IMR-90 (cell line): Measurements from ENCODE around the gene CANT1. TPM values are rescaled to one million over a fixed set of nuclear protein-coding genes. Genes with fewer than 3 reads are reported as not detected.

ENCODE experiments used
- ATAC-seq: fragments of 200-7000 bp; cut with Tn5 transposase; 2 replicates; pipeline ENCODE4 v1.9.1; 2020; ENCODE audit warnings: low read depth, mild to moderate bottlenecking, moderate library complexity
- BruUV-seq: library from RNA; stranded (reverse); fragments of 400-500 nt; replicated peaks from 2 replicates; lab custom pipeline; 2021; lab: Mats Ljungman, UMichigan
- CTCF ChIA-PET: fragments of 300-600 bp; formaldehyde crosslinking; extraction: SDS; loops from one replicate; lab custom pipeline; 2021; ENCODE audit warnings: antibody characterized with exemption; lab: Yijun Ruan, JAX
- POLR2A ChIA-PET: fragments of 300-600 bp; sonication (Branson Sonifier 250); formaldehyde crosslinking; loops from one replicate; lab custom pipeline; 2022; ENCODE audit warnings: antibody characterized with exemption; ENCODE audit not compliant: unreplicated experiment; lab: Charles Lee
- DNase-seq: peaks from one replicate; pipeline ENCODE4 v3.0.0; 2013
- H2AFZ ChIP-seq: replicated peaks from 2 replicates; pipeline ENCODE3; 2013; ENCODE audit warnings: low read length, mild to moderate bottlenecking; ENCODE audit not compliant: poor library complexity
- H2AK5ac ChIP-seq: 2 replicates; pipeline ENCODE4 v1.6.1; 2013; ENCODE audit warnings: low read depth, low read length, inconsistent platforms
- H2AK9ac ChIP-seq: replicated peaks from 2 replicates; pipeline ENCODE3; 2013; ENCODE audit warnings: mild to moderate bottlenecking, low read depth, low read length, moderate library complexity; ENCODE audit not compliant: poor library complexity
- H2BK120ac ChIP-seq: 2 replicates; pipeline ENCODE4 v1.6.1; 2013; ENCODE audit warnings: low read depth, low read length, inconsistent platforms
- H2BK15ac ChIP-seq: 3 replicates; pipeline ENCODE4 v1.6.1; 2013; ENCODE audit warnings: low read depth, low read length, inconsistent platforms
- H2BK20ac ChIP-seq: 2 replicates; pipeline ENCODE4 v1.6.1; 2013; ENCODE audit warnings: low read depth, mild to moderate bottlenecking, inconsistent platforms, low read length, moderate library complexity
- H2BK5ac ChIP-seq: 2 replicates; pipeline ENCODE4 v1.6.1; 2013; ENCODE audit warnings: mild to moderate bottlenecking, low read depth, low read length, inconsistent platforms; ENCODE audit not compliant: poor library complexity, severe bottlenecking
- H3K14ac ChIP-seq: replicated peaks from 2 replicates; pipeline ENCODE4 v1.6.1; 2013; ENCODE audit warnings: low read depth, low read length, inconsistent platforms
- H3K18ac ChIP-seq: 2 replicates; pipeline ENCODE4 v1.6.1; 2013; ENCODE audit warnings: low read depth, low read length, control low read depth
- H3K23ac ChIP-seq: 2 replicates; pipeline ENCODE4 v1.6.1; 2013; ENCODE audit warnings: low read depth, low read length, inconsistent platforms
- H3K27ac ChIP-seq: 2 replicates; pipeline ENCODE4 v1.5.1; 2013; ENCODE audit warnings: mild to moderate bottlenecking, control low read depth, low read length; ENCODE audit not compliant: insufficient read depth
- H3K27me3 ChIP-seq: 2 replicates; pipeline ENCODE4 v1.6.1; 2013; ENCODE audit warnings: low read length; ENCODE audit not compliant: control insufficient read depth, insufficient read depth
- H3K36me3 ChIP-seq: 2 replicates; pipeline ENCODE4 v1.6.1; 2013; ENCODE audit warnings: low read length, mixed read lengths; ENCODE audit not compliant: control insufficient read depth, insufficient read depth
- H3K4ac ChIP-seq: 2 replicates; pipeline ENCODE4 v1.6.1; 2013; ENCODE audit warnings: low read depth, low read length, inconsistent platforms
- H3K4me1 ChIP-seq: 2 replicates; pipeline ENCODE4 v1.6.1; 2013; ENCODE audit warnings: low read length, mixed read lengths; ENCODE audit not compliant: control insufficient read depth, insufficient read depth
- H3K4me2 ChIP-seq: 2 replicates; pipeline ENCODE4 v1.6.1; 2013; ENCODE audit warnings: low read depth, mild to moderate bottlenecking, control low read depth, low read length, moderate library complexity
- H3K4me3 ChIP-seq: 2 replicates; pipeline ENCODE4 v1.5.1; 2013; ENCODE audit warnings: low read depth, mild to moderate bottlenecking, control low read depth, low read length, moderate library complexity; ENCODE audit not compliant: insufficient read depth
- H3K56ac ChIP-seq: 2 replicates; pipeline ENCODE4 v1.6.1; 2013; ENCODE audit warnings: low read length, inconsistent platforms; ENCODE audit not compliant: insufficient read depth; ENCODE audit errors: extremely low read depth
- H3K79me1 ChIP-seq, 2 experiments: 2 replicates each; pipeline ENCODE4 v1.6.1; 2013; ENCODE audit warnings: low read length in 2 of 2, inconsistent platforms in 1 of 2, low read depth in 1 of 2
- H3K9ac ChIP-seq: 2 replicates; pipeline ENCODE4 v1.6.1; 2013; ENCODE audit warnings: low read depth, low read length, control low read depth
- H3K9me1 ChIP-seq: 2 replicates; pipeline ENCODE4 v1.6.1; 2013; ENCODE audit warnings: low read length, inconsistent platforms; ENCODE audit not compliant: insufficient read depth
- H3K9me3 ChIP-seq: 2 replicates; pipeline ENCODE4 v1.6.1; 2013; ENCODE audit warnings: low read length; ENCODE audit not compliant: control insufficient read depth, insufficient read depth
- H4K20me1 ChIP-seq: 2 replicates; pipeline ENCODE4 v1.6.1; 2013; ENCODE audit warnings: low read length, inconsistent platforms; ENCODE audit not compliant: insufficient read depth
- H4K5ac ChIP-seq: 2 replicates; pipeline ENCODE4 v1.6.1; 2013; ENCODE audit warnings: mild to moderate bottlenecking, low read depth, low read length, control low read depth
- H4K8ac ChIP-seq, 2 experiments: 2 replicates each; pipeline ENCODE4 v1.6.1; 2013; ENCODE audit warnings: low read depth in 2 of 2, low read length in 2 of 2, control low read depth in 1 of 2, inconsistent platforms in 1 of 2
- H4K91ac ChIP-seq: 2 replicates; pipeline ENCODE4 v1.6.1; 2013; ENCODE audit warnings: low read depth, low read length, inconsistent platforms; ENCODE audit not compliant: insufficient read depth
- CHD1 ChIP-seq: IDR thresholded peaks from 2 replicates; pipeline ENCODE4 v1.6.1; 2012; ENCODE audit warnings: low read depth, low read length, improper control_type of control experiment
- CTCF ChIP-seq: conservative IDR thresholded peaks from 2 replicates; pipeline ENCODE4 v1.5.1; 2012; ENCODE audit warnings: mild to moderate bottlenecking, low read depth, low read length, improper control_type of control experiment
- RAD21 ChIP-seq: IDR thresholded peaks from 2 replicates; pipeline ENCODE4 v1.6.1; 2012; ENCODE audit warnings: low read length, improper control_type of control experiment
- SMC3 ChIP-seq: fragments of 150-350 bp; IDR thresholded peaks from 2 replicates; pipeline ENCODE4 v1.6.1; 2016; ENCODE audit warnings: low read depth, mild to moderate bottlenecking, antibody characterized with exemption, low read length, moderate library complexity
- WGBS, 2 experiments: methylation state at CpG; one replicate each; pipeline versions ENCODE4 v1.1.5 to v1.1.7; 2013; ENCODE audit warnings: missing lambda C conversion rate in 2 of 2; ENCODE audit not compliant: insufficient read length in 1 of 2; ENCODE audit errors: extremely low coverage in 2 of 2; 5-methylcytosine and 5-hydroxymethylcytosine counted together
- dilution Hi-C: fragments of 300-500 bp; cut with HindIII; formaldehyde crosslinking; loops from one replicate; pipeline ENCODE4 v1.14.3; 2018; ENCODE audit warnings: low sequenced_read_pairs; ENCODE audit not compliant: unreplicated experiment
- in situ Hi-C: fragments of 300-500 bp; cut with MboI; formaldehyde crosslinking; loops from 3 replicates; pipeline ENCODE4 v1.14.3; 2019; ENCODE audit warnings: low sequenced_read_pairs, inconsistent platforms, mixed read lengths
- intact Hi-C: fragments of 100-400 bp; cut with micrococcal nuclease; formaldehyde crosslinking; loops from 2 replicates; pipeline ENCODE4 v1.10.0; 2022
- polyA plus RNA-seq, 3 experiments: library from polyadenylated mRNA; depleted of rRNA; stranded (reverse); fragments of >200 nt; gene quantifications; 2 replicates each; pipeline ENCODE4 v1.2.3, GENCODE V29; 2012; ENCODE audit warnings: low replicate concordance in 1 of 3
- total RNA-seq: library from RNA; depleted of rRNA; stranded (reverse); fragments of >200 nt; gene quantifications from 2 replicates; pipeline ENCODE4 v1.2.3, GENCODE V29; 2012
- TF ChIP-seq, protein P1 (sequence below): fragments of 150-350 bp; IDR thresholded peaks from 2 replicates; pipeline ENCODE4 v1.6.1; 2016; ENCODE audit warnings: low read depth, mild to moderate bottlenecking, low read length, moderate library complexity, borderline replicate concordance

CANT1 gene
- total and polyA plus RNA-seq, 2 of the 4 experiments (the other 2 are of a cell fraction): 51.8 to 73.4 TPM

GRCh38 chr17:79019632-79020584 is 10.3 kb upstream of the CANT1 start:
- 12% methylated on average over 5 of the region's 19 CpGs; no CpG with 5 or more reads in 1 of the 2 experiments for WGBS, 2 experiments
- no peak overlapping the region for H3K14ac ChIP-seq
- H2BK120ac ChIP-seq: no peak overlapping the region
- no peaks in the 10 kb centered on the region for H3K9me3 ChIP-seq
- H3K27ac ChIP-seq: no peak overlapping the region
- in situ Hi-C loops (loop anchor here (5.0 to 10.0 kb wide), 2 partner anchors 62 to 375 kb away; no protein-coding TSS in a partner anchor), intact Hi-C loops (loop anchor here (1.0 kb wide), 3 partner anchors 22 to 373 kb away; no protein-coding TSS in a partner anchor), dilution Hi-C loops (no loop called here)
- no peak overlapping the region for H2AK5ac ChIP-seq
- H3K4me1 ChIP-seq: peaks cover 15% of the 10 kb centered on the region
- no peak overlapping the region for H3K4me3 ChIP-seq
- no peak overlapping the region for H2BK20ac ChIP-seq
- H4K5ac ChIP-seq: no peak overlapping the region
- H3K36me3 ChIP-seq: no peaks in the 10 kb centered on the region
- peak overlapping the region; percentile 23 for H3K4me2 ChIP-seq
- H4K91ac ChIP-seq: no peak overlapping the region
- peaks cover 2% of the 10 kb centered on the region; the same call in 1 of the 2 replicates for H3K27me3 ChIP-seq
- POLR2A ChIA-PET: no interaction called here
- BruUV-seq: no TSS peak
- ATAC-seq (peak; percentile 68), DNase-seq (peak; percentile 78)
- H3K18ac ChIP-seq: 0 out of 2 replicates have a peak overlapping the region, but pooled peaks have one; percentile 5
- H3K79me1 ChIP-seq: peaks cover 0 to 4% of the 10 kb centered on the region in 2 experiments; a peak in 1 of 4 replicates
- peak; percentile 89 for TF ChIP-seq CTCF
- peak; percentile 83 for TF ChIP-seq SMC3
- TF ChIP-seq, protein P1, sequence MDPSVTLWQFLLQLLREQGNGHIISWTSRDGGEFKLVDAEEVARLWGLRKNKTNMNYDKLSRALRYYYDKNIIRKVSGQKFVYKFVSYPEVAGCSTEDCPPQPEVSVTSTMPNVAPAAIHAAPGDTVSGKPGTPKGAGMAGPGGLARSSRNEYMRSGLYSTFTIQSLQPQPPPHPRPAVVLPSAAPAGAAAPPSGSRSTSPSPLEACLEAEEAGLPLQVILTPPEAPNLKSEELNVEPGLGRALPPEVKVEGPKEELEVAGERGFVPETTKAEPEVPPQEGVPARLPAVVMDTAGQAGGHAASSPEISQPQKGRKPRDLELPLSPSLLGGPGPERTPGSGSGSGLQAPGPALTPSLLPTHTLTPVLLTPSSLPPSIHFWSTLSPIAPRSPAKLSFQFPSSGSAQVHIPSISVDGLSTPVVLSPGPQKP: no peak
- no peak for TF ChIP-seq CHD1
- peak; percentile 84 for TF ChIP-seq RAD21
- no peak overlapping the region for H3K9ac ChIP-seq
- no peak overlapping the region for H3K23ac ChIP-seq
- H2BK5ac ChIP-seq: no peak overlapping the region
- no peak overlapping the region for H3K56ac ChIP-seq
- H2AK9ac ChIP-seq: no peak overlapping the region
- H4K20me1 ChIP-seq: no peaks in the 10 kb centered on the region
- CTCF ChIA-PET: interaction anchor here (0.7 to 3.6 kb wide), 3 partner anchors 22 to 372 kb away, joined by 3 to 19 read pairs (median 9); no protein-coding TSS in a partner anchor
- H2BK15ac ChIP-seq: no peak overlapping the region
- H2AFZ ChIP-seq: peak overlapping the region; percentile 73
- no peak overlapping the region for H3K4ac ChIP-seq
- H4K8ac ChIP-seq: no peak overlapping the region; a peak in 1 of 4 replicates
- H3K9me1 ChIP-seq: no peaks in the 10 kb centered on the region
